Neural cell (in vitro differentiated cells): ENCODE data around the gene NRG2. TPM values are rescaled to one million over a fixed set of nuclear protein-coding genes. Genes with fewer than 3 reads are reported as not detected.

Source experiments
- H2AFZ ChIP-seq: fragments of 200-600, 300-800 bp; sonication (generic), shearing (Covaris generic); 2 replicates; pipeline ENCODE4 v1.6.0; 2014; ENCODE audit warnings: low read depth, mild to moderate bottlenecking, antibody characterized with exemption, low read length, moderate library complexity
- H3F3A ChIP-seq: fragments of 200-600 bp; shearing (Covaris generic); 2 replicates; pipeline ENCODE4 v1.6.1; 2016; ENCODE audit warnings: mild to moderate bottlenecking, moderate library complexity, mixed read lengths, antibody characterized with exemption, low read length; ENCODE audit not compliant: insufficient read depth, poor library complexity, severe bottlenecking
- H3K27ac ChIP-seq: fragments of 200-600, 300-800 bp; sonication (generic), shearing (Covaris generic); 2 replicates; pipeline ENCODE4 v1.5.1; 2014; ENCODE audit warnings: mild to moderate bottlenecking, low read length, moderate library complexity
- H3K27me3 ChIP-seq: fragments of 300-800, 200-600 bp; sonication (generic), shearing (Covaris generic); 2 replicates; pipeline ENCODE4 v1.6.0; 2014; ENCODE audit warnings: mild to moderate bottlenecking, low read depth, low read length, moderate library complexity; ENCODE audit not compliant: insufficient read depth
- H3K36me3 ChIP-seq: fragments of 300-800, 200-600 bp; sonication (generic), shearing (Covaris generic); 2 replicates; pipeline ENCODE4 v1.5.1; 2014; ENCODE audit warnings: mild to moderate bottlenecking, antibody characterized with exemption, low read length, moderate library complexity; ENCODE audit not compliant: insufficient read depth
- H3K4me2 ChIP-seq: fragments of 300-800, 200-600 bp; sonication (generic), shearing (Covaris generic); 2 replicates; pipeline ENCODE4 v1.6.0; 2014; ENCODE audit warnings: mild to moderate bottlenecking, low read length
- H3K4me3 ChIP-seq: fragments of 300-800, 200-600 bp; sonication (generic), shearing (Covaris generic); 2 replicates; pipeline ENCODE4 v1.5.1; 2014; ENCODE audit warnings: mild to moderate bottlenecking, low read length, moderate library complexity
- H3K79me2 ChIP-seq: fragments of 200-600 bp; shearing (Covaris generic); replicated peaks from 2 replicates; pipeline ENCODE4 v1.6.0; 2014; ENCODE audit warnings: mild to moderate bottlenecking, low read length, moderate library complexity; ENCODE audit not compliant: insufficient read depth
- H3K9ac ChIP-seq: fragments of 300-800, 200-600 bp; sonication (generic), shearing (Covaris generic); 2 replicates; pipeline ENCODE4 v1.6.1; 2016; ENCODE audit warnings: mild to moderate bottlenecking, low read length, mixed read lengths
- H3K9me2 ChIP-seq: fragments of 200-600 bp; shearing (Covaris generic); 2 replicates; pipeline ENCODE4 v1.6.1; 2016; ENCODE audit warnings: mild to moderate bottlenecking, low read length, mixed read lengths; ENCODE audit not compliant: insufficient read depth
- H3K9me3 ChIP-seq: fragments of 200-600, 300-800 bp; sonication (generic), shearing (Covaris generic); 2 replicates; pipeline ENCODE4 v1.6.1; 2016; ENCODE audit warnings: mild to moderate bottlenecking, mixed run types, low read length, moderate library complexity, mixed read lengths
- H4K20me1 ChIP-seq: fragments of 200-600 bp; shearing (Covaris generic); 2 replicates; pipeline ENCODE4 v1.6.1; 2016; ENCODE audit warnings: mild to moderate bottlenecking, mixed run types; ENCODE audit not compliant: insufficient read depth
- CTCF ChIP-seq: fragments of 450-650 bp; IDR thresholded peaks from 2 replicates; pipeline ENCODE4 v1.5.1; 2014; ENCODE audit warnings: antibody characterized with exemption, mild to moderate bottlenecking, moderate library complexity; ENCODE audit not compliant: poor library complexity, severe bottlenecking
- EP300 ChIP-seq: fragments of 450-650 bp; conservative IDR thresholded peaks from 2 replicates; pipeline ENCODE4 v1.6.1; 2014; ENCODE audit warnings: antibody characterized with exemption, mild to moderate bottlenecking, moderate library complexity; ENCODE audit not compliant: poor library complexity, severe bottlenecking
- EZH2 ChIP-seq: fragments of 200-600, 300-800 bp; shearing (Covaris generic), sonication (generic); IDR thresholded peaks from 2 replicates; pipeline ENCODE4 v1.6.1; 2014; ENCODE audit warnings: antibody characterized with exemption, low read length, borderline replicate concordance, mild to moderate bottlenecking; ENCODE audit not compliant: insufficient read depth, poor library complexity, severe bottlenecking
- MXI1 ChIP-seq: fragments of 450-650 bp; conservative IDR thresholded peaks from 2 replicates; pipeline ENCODE4 v1.6.1; 2014; ENCODE audit warnings: antibody characterized with exemption, mild to moderate bottlenecking; ENCODE audit not compliant: poor library complexity, severe bottlenecking
- POLR2AphosphoS5 ChIP-seq: IDR thresholded peaks from 2 replicates; pipeline ENCODE4 v1.6.1; 2012
- RAD21 ChIP-seq: fragments of 450-650 bp; conservative IDR thresholded peaks from 2 replicates; pipeline ENCODE4 v1.6.1; 2014; ENCODE audit warnings: antibody characterized with exemption, mild to moderate bottlenecking, moderate library complexity
- SMC3 ChIP-seq: fragments of 450-650 bp; conservative IDR thresholded peaks from 2 replicates; pipeline ENCODE4 v1.6.1; 2014; ENCODE audit warnings: antibody characterized with exemption, mild to moderate bottlenecking, moderate library complexity; ENCODE audit not compliant: poor library complexity
- TAF1 ChIP-seq: IDR thresholded peaks from 2 replicates; pipeline ENCODE4 v1.6.1; 2012; ENCODE audit warnings: low read depth
- polyA plus RNA-seq: library from polyadenylated mRNA; depleted of rRNA; stranded (reverse); fragments of >200 nt; gene quantifications from 2 replicates; pipeline ENCODE4 v1.2.3, GENCODE V29; 2014
- TF ChIP-seq, protein P1 (sequence below): IDR thresholded peaks from 2 replicates; pipeline ENCODE4 v1.6.1; 2012; ENCODE audit warnings: borderline replicate concordance

NRG2 gene
- polyA plus RNA-seq, 1 donor from 2014 or later = 5.4 TPM

DNA sequence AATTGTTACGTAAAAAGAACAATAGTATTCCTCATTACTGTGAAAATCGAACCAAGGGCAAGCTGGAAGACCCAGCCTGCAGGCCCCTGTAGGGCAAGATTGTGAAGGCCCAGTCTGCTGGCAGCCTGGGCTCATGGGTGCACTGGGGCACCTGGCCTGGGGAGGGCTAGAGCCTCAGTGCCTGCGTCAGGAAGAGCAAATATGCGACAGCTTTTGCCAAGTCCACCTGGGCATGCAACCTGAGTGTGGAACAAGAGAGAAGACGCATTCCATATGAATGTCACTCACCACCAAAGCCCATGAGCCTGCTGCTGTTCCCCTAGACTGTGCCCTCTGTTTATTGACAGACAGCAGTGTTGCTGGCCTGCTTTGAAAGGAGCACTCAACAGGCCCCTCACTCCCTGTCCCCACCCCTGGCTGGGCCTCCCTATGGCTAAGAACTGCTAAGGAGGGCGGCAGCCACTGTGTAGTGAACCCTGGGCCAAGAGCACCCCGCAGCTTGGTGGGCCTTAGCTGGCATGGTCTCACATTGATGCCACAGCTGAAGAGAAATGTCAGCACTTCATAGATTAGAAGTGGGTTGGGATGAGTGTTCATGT is 219.2 kb downstream of the NRG2 start:
- H3K27ac ChIP-seq = no peak overlapping the region
- H3K36me3 ChIP-seq = no peaks in the 10 kb centered on the region
- H3K9me2 ChIP-seq = no peaks in the 10 kb centered on the region
- no peaks in the 10 kb centered on the region for H3K9me3 ChIP-seq
- no peak overlapping the region for H2AFZ ChIP-seq
- H4K20me1 ChIP-seq = no peaks in the 10 kb centered on the region
- no peaks in the 10 kb centered on the region for H3K79me2 ChIP-seq
- no peak overlapping the region for H3K4me2 ChIP-seq
- no peaks in the 10 kb centered on the region for H3K27me3 ChIP-seq
- no peak for TF ChIP-seq CTCF
- no peak for TF ChIP-seq RAD21
- TF ChIP-seq TAF1 = no peak
- no peak for TF ChIP-seq SMC3
- TF ChIP-seq, protein P1, sequence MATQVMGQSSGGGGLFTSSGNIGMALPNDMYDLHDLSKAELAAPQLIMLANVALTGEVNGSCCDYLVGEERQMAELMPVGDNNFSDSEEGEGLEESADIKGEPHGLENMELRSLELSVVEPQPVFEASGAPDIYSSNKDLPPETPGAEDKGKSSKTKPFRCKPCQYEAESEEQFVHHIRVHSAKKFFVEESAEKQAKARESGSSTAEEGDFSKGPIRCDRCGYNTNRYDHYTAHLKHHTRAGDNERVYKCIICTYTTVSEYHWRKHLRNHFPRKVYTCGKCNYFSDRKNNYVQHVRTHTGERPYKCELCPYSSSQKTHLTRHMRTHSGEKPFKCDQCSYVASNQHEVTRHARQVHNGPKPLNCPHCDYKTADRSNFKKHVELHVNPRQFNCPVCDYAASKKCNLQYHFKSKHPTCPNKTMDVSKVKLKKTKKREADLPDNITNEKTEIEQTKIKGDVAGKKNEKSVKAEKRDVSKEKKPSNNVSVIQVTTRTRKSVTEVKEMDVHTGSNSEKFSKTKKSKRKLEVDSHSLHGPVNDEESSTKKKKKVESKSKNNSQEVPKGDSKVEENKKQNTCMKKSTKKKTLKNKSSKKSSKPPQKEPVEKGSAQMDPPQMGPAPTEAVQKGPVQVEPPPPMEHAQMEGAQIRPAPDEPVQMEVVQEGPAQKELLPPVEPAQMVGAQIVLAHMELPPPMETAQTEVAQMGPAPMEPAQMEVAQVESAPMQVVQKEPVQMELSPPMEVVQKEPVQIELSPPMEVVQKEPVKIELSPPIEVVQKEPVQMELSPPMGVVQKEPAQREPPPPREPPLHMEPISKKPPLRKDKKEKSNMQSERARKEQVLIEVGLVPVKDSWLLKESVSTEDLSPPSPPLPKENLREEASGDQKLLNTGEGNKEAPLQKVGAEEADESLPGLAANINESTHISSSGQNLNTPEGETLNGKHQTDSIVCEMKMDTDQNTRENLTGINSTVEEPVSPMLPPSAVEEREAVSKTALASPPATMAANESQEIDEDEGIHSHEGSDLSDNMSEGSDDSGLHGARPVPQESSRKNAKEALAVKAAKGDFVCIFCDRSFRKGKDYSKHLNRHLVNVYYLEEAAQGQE = no peak
- TF ChIP-seq MXI1 = no peak
- no peak for TF ChIP-seq EZH2
- TF ChIP-seq EP300 = no peak
- no peak for TF ChIP-seq POLR2AphosphoS5
- no peak overlapping the region for H3K4me3 ChIP-seq
- H3K9ac ChIP-seq = no peak overlapping the region
- no peaks in the 10 kb centered on the region for H3F3A ChIP-seq

- Histone ChIP-seq H3K27ac (no peak overlapping the region), H3K9me3 (no peaks in the 10 kb centered on the region), H3K36me3 (peaks cover 5% of the 10 kb centered on the region)
Measured at GRCh38 chr5:139822553-139823425, 220.3 kb downstream of the NRG2 start.

More at GRCh38 chr5:139822553-139823425, 220.3 kb downstream of the NRG2 start:
- H3K4me2 ChIP-seq = no peak overlapping the region
- no peaks in the 10 kb centered on the region for H3K9me2 ChIP-seq
- no peak overlapping the region for H3K4me3 ChIP-seq
- no peaks in the 10 kb centered on the region for H3F3A ChIP-seq
- H3K9ac ChIP-seq = no peak overlapping the region
- H4K20me1 ChIP-seq = no peaks in the 10 kb centered on the region
- H3K79me2 ChIP-seq = no peaks in the 10 kb centered on the region
- no peak for TF ChIP-seq EP300
- TF ChIP-seq MXI1 = no peak
- H3K27me3 ChIP-seq = no peaks in the 10 kb centered on the region
- no peak overlapping the region for H2AFZ ChIP-seq
